GM21717 (cell line): ENCODE data around the gene RHBDD1.
A peak's percentile ranks its signal among the peaks of the same experiment; 100 is the strongest.

Source experiments
- ATAC-seq: cut with Tn5 transposase; IDR thresholded peaks from one replicate; pipeline ENCODE4 v1.9.1; 2021; ENCODE audit warnings: mild to moderate bottlenecking, moderate library complexity; ENCODE audit not compliant: unreplicated experiment

The RHBDD1 gene

DNA sequence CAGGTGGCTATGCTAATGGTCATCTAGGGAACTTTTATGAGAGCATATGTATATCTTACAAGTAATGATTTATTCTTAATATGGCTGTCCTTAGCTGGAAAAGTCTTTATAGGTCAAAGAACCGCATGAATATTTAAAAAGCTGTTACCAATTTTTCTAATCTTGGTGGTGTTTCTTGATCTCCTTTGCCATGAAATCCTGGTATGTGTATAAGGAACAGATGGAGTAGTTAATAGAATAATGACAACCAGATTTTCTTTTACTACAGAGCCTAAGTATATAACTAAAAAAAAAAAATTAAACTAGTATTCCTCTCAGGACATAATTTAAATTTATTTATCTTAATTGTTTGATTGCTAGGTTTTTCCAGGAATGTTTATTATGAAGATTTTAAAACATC lies 74.5 kb downstream of the RHBDD1 start:
- no peak for ATAC-seq

- ATAC-seq: no peak
Measured at GRCh38 chr2:226911932-226912331, 76.1 kb downstream of the RHBDD1 start.

- ATAC-seq: no peak
Measured at GRCh38 chr2:226913641-226914040, 77.8 kb downstream of the RHBDD1 start.

DNA sequence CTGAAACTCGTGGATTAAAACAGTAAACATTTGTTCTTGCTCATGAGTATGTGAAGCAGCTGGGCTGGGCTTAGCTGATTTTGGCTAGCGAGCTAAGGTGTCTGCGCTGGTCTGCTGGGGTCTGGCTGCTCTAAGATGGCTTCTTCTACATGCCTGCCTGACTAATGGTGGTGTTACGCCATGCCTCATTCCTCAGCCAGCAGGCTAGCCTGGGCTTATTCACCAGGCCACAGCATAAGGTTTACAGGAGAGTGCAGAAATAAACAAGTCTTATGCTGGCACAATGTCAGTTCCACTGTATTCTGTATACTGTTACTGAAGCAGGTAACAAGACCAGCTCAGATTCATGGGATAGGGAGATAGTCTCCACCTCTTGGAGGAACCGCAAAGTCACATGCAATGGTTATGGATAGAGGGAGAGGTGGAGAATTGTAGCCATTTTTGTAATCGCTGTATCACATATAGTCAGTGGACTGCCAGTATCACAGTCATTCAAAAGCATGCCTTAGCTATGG lies 80.0 kb downstream of the RHBDD1 start:
- ATAC-seq: no peak

DNA sequence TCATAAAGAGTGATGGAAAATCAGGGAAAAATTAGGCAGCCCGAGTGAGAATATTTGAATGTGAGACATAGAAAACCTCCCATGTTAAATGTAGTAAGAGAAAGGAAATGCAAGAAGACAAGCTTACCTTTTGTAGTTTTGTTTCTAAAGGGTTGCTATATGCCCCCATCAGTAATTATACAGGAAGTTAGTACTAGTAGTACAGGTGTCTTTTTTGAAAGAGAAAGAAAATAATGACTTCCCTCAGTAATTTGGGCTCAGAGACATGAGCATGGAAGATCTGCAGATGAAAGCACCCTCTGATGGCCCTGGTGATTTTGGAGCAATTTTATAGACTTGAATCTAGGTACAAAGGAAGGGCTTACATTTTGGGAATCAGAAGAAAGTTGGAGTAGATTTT lies 80.8 kb downstream of the RHBDD1 start:
- peak; percentile 94 for ATAC-seq

DNA sequence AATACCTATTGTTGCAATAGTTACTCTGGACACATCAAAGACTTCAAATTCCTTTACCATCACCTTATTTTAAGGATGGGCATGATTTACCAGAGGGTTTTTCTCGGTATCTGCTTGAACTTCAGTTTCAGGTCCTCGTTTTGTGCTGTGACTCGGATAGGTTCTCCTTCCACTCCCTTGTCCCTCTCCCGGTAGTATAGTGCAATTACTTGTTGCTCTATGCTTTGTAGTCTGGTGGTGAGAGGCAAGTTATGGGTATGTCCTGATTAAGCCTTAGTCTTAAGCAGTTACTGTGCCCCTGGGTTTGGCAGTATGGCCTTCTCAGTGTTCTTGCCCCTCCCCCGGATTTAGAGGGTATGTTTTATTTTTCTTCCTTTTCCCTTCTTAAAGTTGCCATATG lies 96.6 kb downstream of the RHBDD1 start:
- ATAC-seq: no peak

DNA sequence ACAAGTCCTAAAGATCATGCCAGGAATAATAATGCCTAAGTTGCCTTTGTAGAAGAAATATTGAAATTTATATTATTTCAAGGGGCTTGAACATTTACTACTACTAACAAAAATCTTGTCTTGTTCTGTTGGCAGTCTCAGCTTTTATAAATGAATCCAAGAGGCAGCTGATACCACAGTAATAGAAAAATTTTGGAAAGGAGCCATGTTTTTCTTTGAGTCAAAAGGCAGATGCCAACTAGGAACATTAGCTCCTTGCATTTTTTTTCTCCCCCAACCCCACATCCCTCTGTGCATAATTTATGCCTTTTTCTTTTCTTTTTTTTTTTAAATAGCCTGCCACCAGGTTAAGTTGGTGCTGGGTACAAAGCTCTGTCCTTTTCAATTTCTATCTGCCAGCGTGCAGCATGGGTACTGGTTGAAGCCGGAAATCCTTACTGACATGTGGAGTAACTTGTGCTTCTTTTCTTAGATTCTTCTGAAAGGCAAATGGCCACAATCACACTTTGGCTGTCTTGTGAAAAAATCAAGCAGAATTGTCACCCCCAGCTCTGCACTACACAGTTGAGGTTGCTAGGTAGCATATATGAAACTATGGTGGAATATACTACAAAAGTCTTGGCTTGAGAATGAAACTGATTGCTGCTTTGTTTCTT lies 98.8 kb downstream of the RHBDD1 start:
- ATAC-seq: no peak

DNA sequence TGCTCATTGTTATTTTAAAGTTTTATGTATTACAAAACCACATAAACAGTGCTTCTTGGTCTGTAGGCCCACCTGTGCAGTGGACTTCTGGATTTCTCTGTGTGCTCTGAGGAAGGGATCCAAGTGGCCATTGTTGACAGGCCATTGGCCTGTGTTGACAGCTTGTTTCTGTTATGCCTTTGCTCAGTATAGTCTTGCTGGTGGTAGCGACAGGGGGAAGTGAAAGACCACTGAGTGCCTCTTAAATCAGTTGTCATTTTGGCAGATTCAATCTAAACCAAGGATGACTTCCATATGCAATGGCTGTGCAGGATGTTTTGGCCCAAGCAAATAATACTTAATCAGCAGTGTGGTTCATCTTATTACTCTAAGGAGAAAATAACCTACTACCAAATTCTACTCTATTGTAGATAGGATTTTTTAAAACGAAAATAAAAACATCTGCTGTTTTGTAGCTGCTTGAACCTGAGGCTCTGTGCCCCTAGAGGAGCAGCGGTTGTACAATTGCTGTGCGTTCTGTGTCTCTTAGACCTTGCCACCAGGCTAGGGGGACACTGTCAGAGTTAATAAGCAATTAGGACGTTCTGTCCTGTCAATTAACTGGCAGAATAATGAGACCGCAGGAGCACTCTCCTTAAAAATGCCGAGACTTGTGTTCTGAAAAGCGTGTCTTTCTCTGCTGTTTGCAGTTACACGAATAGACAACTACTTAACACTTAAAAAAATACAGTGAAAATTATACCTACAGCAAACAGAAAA lies 108.2 kb downstream of the RHBDD1 start:
- ATAC-seq: no peak

GRCh38 chr2:226953206-226953605 lies 117.4 kb downstream of the RHBDD1 start:
- no peak for ATAC-seq

- no peak for ATAC-seq
Measured at GRCh38 chr2:226953826-226954225, 118.0 kb downstream of the RHBDD1 start.

- no peak for ATAC-seq
Measured at GRCh38 chr2:226956659-226957058, 120.8 kb downstream of the RHBDD1 start.

DNA sequence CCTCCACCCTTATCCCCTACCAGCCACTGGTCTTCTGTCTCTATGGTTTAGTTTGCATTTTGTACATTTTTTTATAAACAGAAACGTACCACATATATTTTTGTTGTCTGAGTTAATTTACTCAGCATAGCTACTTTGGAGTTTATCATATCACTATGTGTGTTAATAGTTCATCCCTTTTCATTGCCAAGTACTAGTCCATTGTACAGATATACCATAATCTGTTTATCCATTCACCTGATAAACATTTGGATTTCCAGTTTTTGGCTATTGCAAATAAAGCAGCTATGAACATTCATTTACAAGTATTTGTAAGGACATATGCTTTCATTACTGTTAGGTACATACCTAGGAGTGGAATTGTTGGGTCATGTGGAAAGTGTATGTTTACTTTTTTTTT lies 123.6 kb downstream of the RHBDD1 start:
- no peak for ATAC-seq

GRCh38 chr2:226962176-226962773 lies 126.4 kb downstream of the RHBDD1 start:
- ATAC-seq: no peak

GRCh38 chr2:226963528-226963927 lies 127.7 kb downstream of the RHBDD1 start:
- ATAC-seq: no peak

DNA sequence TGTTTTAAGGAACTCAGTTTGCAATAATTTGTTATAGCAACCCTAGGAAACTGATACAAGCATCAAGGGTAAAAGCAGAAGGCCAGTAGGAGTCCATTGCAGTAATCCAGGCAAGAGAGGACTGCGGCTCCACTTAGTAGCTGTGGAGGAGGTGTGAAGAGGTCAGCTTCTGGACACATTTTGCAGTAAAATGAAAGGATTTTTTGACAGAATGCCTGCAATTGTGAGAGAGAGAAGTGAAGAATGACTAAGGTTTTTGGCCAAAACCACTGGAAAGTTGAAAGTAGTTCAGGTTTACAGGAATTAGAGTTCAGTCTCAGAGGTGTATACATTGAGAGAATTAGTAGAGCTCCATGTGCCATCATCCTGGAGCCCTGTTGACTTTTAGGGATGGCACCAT lies 129.5 kb downstream of the RHBDD1 start:
- no peak for ATAC-seq

DNA sequence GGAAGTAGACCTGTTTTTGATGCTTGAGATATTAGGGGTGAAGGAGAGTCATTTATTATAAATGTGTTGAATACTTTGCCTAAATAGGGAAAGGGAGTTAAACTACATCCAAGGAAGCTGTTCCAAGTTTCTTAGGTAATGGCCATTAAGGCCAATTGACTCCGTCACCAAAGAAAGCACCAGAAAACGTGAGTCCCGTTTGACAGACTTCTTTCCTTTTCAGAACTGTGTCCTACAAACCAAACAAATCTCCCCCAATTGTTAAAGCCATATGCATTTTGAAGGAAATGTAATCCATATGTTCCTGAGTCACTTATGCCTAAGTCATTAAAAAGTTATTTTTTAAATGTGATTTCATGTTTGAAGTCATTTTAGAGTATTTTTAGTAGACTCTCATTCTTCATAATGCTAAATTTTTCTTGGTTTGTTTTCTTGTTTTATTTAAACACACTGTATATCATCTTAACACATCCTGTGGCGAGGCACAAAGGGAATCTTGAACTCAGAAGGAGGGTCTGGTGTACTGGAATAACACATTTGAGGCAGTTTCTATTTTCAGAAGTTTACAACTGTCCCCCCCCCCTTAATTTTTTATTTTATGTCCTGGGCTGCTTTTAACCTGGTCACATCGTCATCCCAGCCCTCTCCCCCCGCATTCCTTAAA lies 133.7 kb downstream of the RHBDD1 start:
- ATAC-seq: no peak

- ATAC-seq: peak; percentile 65
Measured at GRCh38 chr2:226970362-226970761, 134.5 kb downstream of the RHBDD1 start.

DNA sequence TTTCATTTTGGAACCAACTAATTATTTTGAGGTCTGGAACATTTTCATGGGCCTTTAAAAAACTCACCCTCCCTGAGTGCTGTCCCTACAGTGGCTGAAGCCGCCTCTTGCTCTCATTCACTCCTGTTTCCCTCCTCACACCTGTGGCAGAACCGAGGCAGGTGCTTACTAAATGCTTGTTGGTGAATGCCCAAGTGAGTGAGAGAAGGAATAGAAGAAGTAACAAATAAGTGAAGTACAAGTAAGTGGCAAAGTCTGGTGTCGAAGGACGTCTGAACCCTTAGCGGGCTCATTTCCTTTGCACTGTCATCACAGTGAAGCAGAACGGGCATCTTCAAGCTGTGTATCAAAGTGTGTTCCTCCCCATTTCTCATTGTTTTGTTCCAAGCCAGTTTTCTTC lies 135.2 kb downstream of the RHBDD1 start:
- ATAC-seq: peak; percentile 41

- ATAC-seq: peak; percentile 56
Measured at GRCh38 chr2:226971770-226972169, 135.9 kb downstream of the RHBDD1 start.

DNA sequence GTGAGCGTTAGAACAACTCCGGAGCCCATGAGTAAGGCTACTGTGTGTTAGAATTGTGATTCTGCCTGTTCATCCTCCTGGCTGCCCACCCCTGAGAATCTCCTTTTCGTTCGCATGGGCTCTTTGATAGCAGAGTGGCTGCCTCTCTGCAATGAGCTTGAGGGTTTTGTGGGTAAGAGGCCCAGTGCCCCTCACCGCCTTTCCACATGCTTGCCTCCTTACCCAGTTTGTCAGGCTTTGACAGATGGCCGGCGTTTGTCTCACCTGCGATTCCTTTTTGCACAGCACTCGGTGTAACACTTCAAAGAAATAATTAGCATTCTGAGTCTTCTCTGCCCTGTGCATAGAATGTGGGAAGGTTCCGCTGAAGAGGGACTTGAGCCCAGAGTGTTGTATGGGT lies 138.0 kb downstream of the RHBDD1 start:
- no peak for ATAC-seq

- no peak for ATAC-seq
Measured at GRCh38 chr2:226977775-226978190, 141.9 kb downstream of the RHBDD1 start.
